MG63 (cell line): ENCODE measurements around the gene TOR4A. TPM values are rescaled to one million over a fixed set of nuclear protein-coding genes. Genes with fewer than 3 reads are reported as not detected.
A peak's percentile ranks its signal among the peaks of the same experiment; 100 is the strongest.
"Not testable (repeated sequence)": the region's sequence is repeated elsewhere in the genome, so short reads cannot be mapped to it uniquely, and the experiment has no call there.

Experiments used
- DNase-seq: peaks from one replicate; pipeline ENCODE4 v3.0.0-alpha.2; 2020
- H3K27me3 ChIP-seq: fragments of 250-450 bp; sonication (Bioruptor Pico); 2 replicates; pipeline ENCODE4 v1.5.1; 2020; ENCODE audit warnings: mild to moderate bottlenecking, moderate library complexity
- H3K36me3 ChIP-seq: fragments of 250-450 bp; sonication (Bioruptor Pico); 2 replicates; pipeline ENCODE4 v1.5.1; 2020; ENCODE audit warnings: mild to moderate bottlenecking, moderate library complexity
- H3K4me3 ChIP-seq: fragments of 250-450 bp; sonication (Bioruptor Pico); 2 replicates; pipeline ENCODE4 v1.5.1; 2020; ENCODE audit warnings: mild to moderate bottlenecking, moderate library complexity
- H3K9me3 ChIP-seq: fragments of 250-450 bp; sonication (Bioruptor Pico); 2 replicates; pipeline ENCODE4 v1.5.1; 2020; ENCODE audit warnings: mild to moderate bottlenecking, moderate library complexity
- total RNA-seq: library from RNA; depleted of rRNA; stranded (reverse); fragments of >200 nt; shearing (Covaris generic); gene quantifications from 2 replicates; pipeline ENCODE4 v1.2.3, GENCODE V29; 2014; ENCODE audit warnings: low replicate concordance

TOR4A gene
- total RNA-seq, 1 experiment from 2014 or later, result 2.3 TPM

GRCh38 chr9:137247135-137247915 is 30.2 kb upstream of the TOR4A start:
- H3K9me3 ChIP-seq, result no peaks in the 10 kb centered on the region
- no peak for DNase-seq
- peaks cover 17% of the 10 kb centered on the region for H3K36me3 ChIP-seq
- no peaks in the 10 kb centered on the region for H3K27me3 ChIP-seq
- no peak overlapping the region for H3K4me3 ChIP-seq

- no peaks in the 10 kb centered on the region for H3K9me3 ChIP-seq
- no peaks in the 10 kb centered on the region for H3K27me3 ChIP-seq
- no peak overlapping the region for H3K4me3 ChIP-seq
- no peak for DNase-seq
- H3K36me3 ChIP-seq, result peaks cover 12% of the 10 kb centered on the region
Measured at GRCh38 chr9:137247916-137248175, 29.7 kb upstream of the TOR4A start.

- no peaks in the 10 kb centered on the region for H3K36me3 ChIP-seq
- DNase-seq, result no peak
- H3K9me3 ChIP-seq, result no peaks in the 10 kb centered on the region
- H3K27me3 ChIP-seq, result no peaks in the 10 kb centered on the region
- H3K4me3 ChIP-seq, result no peak overlapping the region
Measured at GRCh38 chr9:137250329-137251193, 27.0 kb upstream of the TOR4A start.

- peaks cover 5% of the 10 kb centered on the region for H3K36me3 ChIP-seq
- no peaks in the 10 kb centered on the region for H3K27me3 ChIP-seq
- H3K4me3 ChIP-seq, result no peak within 1 kb of the TSS
- H3K9me3 ChIP-seq, result no peaks in the 10 kb centered on the region
- DNase-seq, result no peak
Measured at GRCh38 chr9:137251194-137251461, 26.4 kb upstream of the TOR4A start, which contains the start of gene STPG3. Gene STPG3 (plus strand): TSS chr9:137251286. CDS start chr9:137251287, 1 bp downstream.

GRCh38 chr9:137251490-137252268 is 25.8 kb upstream of the TOR4A start:
- Histone ChIP-seq H3K36me3 (peaks cover 11% of the 10 kb centered on the region), H3K27me3 (no peaks in the 10 kb centered on the region)

GRCh38 chr9:137252555-137253506 is 24.7 kb upstream of the TOR4A start:
- H3K4me3 ChIP-seq, result no peak overlapping the region
- peaks cover 15% of the 10 kb centered on the region for H3K36me3 ChIP-seq
- no peaks in the 10 kb centered on the region for H3K9me3 ChIP-seq
- no peak for DNase-seq
- H3K27me3 ChIP-seq, result no peaks in the 10 kb centered on the region

More at GRCh38 chr9:137251490-137252268, 25.8 kb upstream of the TOR4A start:
- no peak for DNase-seq
- Histone ChIP-seq H3K9me3 (no peaks in the 10 kb centered on the region), H3K4me3 (no peak overlapping the region)

- DNase-seq, result no peak
- Histone ChIP-seq H3K4me3 (peak overlapping the region; percentile 93), H3K36me3 (peaks cover 20% of the 10 kb centered on the region), H3K27me3 (no peaks in the 10 kb centered on the region), H3K9me3 (no peaks in the 10 kb centered on the region)
Measured at GRCh38 chr9:137253717-137254623, 23.6 kb upstream of the TOR4A start.

GRCh38 chr9:137254624-137255447 is 22.7 kb upstream of the TOR4A start, which contains the start of gene NELFB:
Gene NELFB (plus strand): TSS chr9:137255327.
- no peaks in the 10 kb centered on the region for H3K27me3 ChIP-seq
- peaks cover 23% of the 10 kb centered on the region for H3K36me3 ChIP-seq
- peak; percentile 89 for DNase-seq
- H3K4me3 ChIP-seq, result peak within 1 kb of the TSS; percentile 93
- H3K9me3 ChIP-seq, result no peaks in the 10 kb centered on the region

GRCh38 chr9:137255448-137256114 is 21.9 kb upstream of the TOR4A start:
- Histone ChIP-seq H3K27me3 (no peaks in the 10 kb centered on the region), H3K4me3 (peak overlapping the region; percentile 93), H3K36me3 (peaks cover 24% of the 10 kb centered on the region), H3K9me3 (no peaks in the 10 kb centered on the region)
- peak; percentile 48 for DNase-seq

- Histone ChIP-seq H3K36me3 (peaks cover 25% of the 10 kb centered on the region), H3K4me3 (peak overlapping the region; percentile 93)
- no peak for DNase-seq
Measured at GRCh38 chr9:137256362-137256761, 21.2 kb upstream of the TOR4A start.

GRCh38 chr9:137256856-137257255 is 20.7 kb upstream of the TOR4A start:
- no peak for DNase-seq
- Histone ChIP-seq H3K9me3 (no peaks in the 10 kb centered on the region), H3K36me3 (peaks cover 25% of the 10 kb centered on the region), H3K4me3 (no peak overlapping the region), H3K27me3 (no peaks in the 10 kb centered on the region)

More at GRCh38 chr9:137256362-137256761, 21.2 kb upstream of the TOR4A start:
- Histone ChIP-seq H3K27me3 (no peaks in the 10 kb centered on the region), H3K9me3 (no peaks in the 10 kb centered on the region)

- H3K36me3 ChIP-seq, result peaks cover 36% of the 10 kb centered on the region
- not testable (repeated sequence) for H3K9me3 ChIP-seq, H3K27me3 ChIP-seq, H3K4me3 ChIP-seq, DNase-seq
Measured at GRCh38 chr9:137262173-137262908, 15.2 kb upstream of the TOR4A start.

- Histone ChIP-seq H3K36me3 (peaks cover 40% of the 10 kb centered on the region), H3K27me3 (no peaks in the 10 kb centered on the region), H3K9me3 (no peaks in the 10 kb centered on the region), H3K4me3 (no peak overlapping the region)
- no peak for DNase-seq
Measured at GRCh38 chr9:137262909-137263285, 14.6 kb upstream of the TOR4A start.
